BLaER1 treated with 17β-estradiol and CSF1 and Interleukin-3, amounts not matched to agents 10 nM and 100 nM (cell line): ENCODE measurements around the gene PPP4R2.

ENCODE experiments used
- H3K27ac ChIP-seq, 11 experiments: shearing (Covaris generic); formaldehyde crosslinking; 2 replicates each; pipeline ENCODE4 v1.8.1; 2022
- H3K27me3 ChIP-seq, 11 experiments: shearing (Covaris generic); formaldehyde crosslinking; 2 replicates each; pipeline ENCODE4 v1.8.1; 2022
- H3K36me3 ChIP-seq, 11 experiments: shearing (Covaris generic); formaldehyde crosslinking; 2 replicates each; pipeline ENCODE4 v1.8.1; 2022
- H3K4me1 ChIP-seq, 10 experiments: shearing (Covaris generic); formaldehyde crosslinking; 2 replicates each; pipeline ENCODE4 v1.8.1; 2022
- H3K4me2 ChIP-seq, 11 experiments: shearing (Covaris generic); formaldehyde crosslinking; 2 replicates each; pipeline ENCODE4 v1.8.1; 2022
- H3K4me3 ChIP-seq, 10 experiments: shearing (Covaris generic); formaldehyde crosslinking; 2 replicates each; pipeline ENCODE4 v1.8.1; 2022
- H3K9ac ChIP-seq, 11 experiments: shearing (Covaris generic); formaldehyde crosslinking; 2 replicates each; pipeline ENCODE4 v1.8.1; 2022
- H3K9me3 ChIP-seq, 11 experiments: shearing (Covaris generic); formaldehyde crosslinking; replicated peaks in 1 of 11; 2 replicates each; pipeline ENCODE4 v1.8.1; 2022
- H4K20me1 ChIP-seq, 11 experiments: shearing (Covaris generic); formaldehyde crosslinking; 2 replicates each; pipeline ENCODE4 v1.8.1; 2022
- Cebpa-rat ChIP-seq, 11 experiments: shearing (Covaris generic); IDR thresholded peaks; 2 replicates each; pipeline ENCODE4 v1.8.1; 2022

PPP4R2 gene

GRCh38 chr3:73098026-73098425 lies 101.4 kb downstream of the PPP4R2 start:
- Histone ChIP-seq H3K27me3 (no peaks in the 10 kb centered on the region), H3K36me3 (no peaks in the 10 kb centered on the region), H4K20me1 (no peaks in the 10 kb centered on the region), H3K27ac (no peak overlapping the region; a peak in 1 of 22 replicates), H3K4me3 (no peak overlapping the region), H3K9me3 (peaks cover 0 to 4% (median 0%) of the 10 kb centered on the region in 11 experiments; a peak in 3 of 22 replicates), H3K4me2 (peak overlapping the region in 2 of 11 experiments; percentile 23 to 26; a peak in 3 of 22 replicates), H3K9ac (no peak overlapping the region), H3K4me1 (peaks cover 34 to 62% (median 44%) of the 10 kb centered on the region in 10 experiments)
- no peak for TF ChIP-seq Cebpa-rat (IDR thresholded peaks at IDR 0.05)

GRCh38 chr3:73098873-73099272 lies 102.3 kb downstream of the PPP4R2 start:
- Histone ChIP-seq H3K9ac (no peak overlapping the region), H3K4me1 (peaks cover 28 to 55% (median 36%) of the 10 kb centered on the region in 10 experiments), H3K36me3 (no peaks in the 10 kb centered on the region), H3K4me3 (no peak overlapping the region), H3K9me3 (peaks cover 0 to 4% (median 0%) of the 10 kb centered on the region in 11 experiments; a peak in 3 of 22 replicates), H4K20me1 (no peaks in the 10 kb centered on the region), H3K4me2 (peak overlapping the region in 9 of 11 experiments; percentile 3 to 46 (median 26); a peak in 15 of 22 replicates), H3K27me3 (no peaks in the 10 kb centered on the region), H3K27ac (peak overlapping the region in 3 of 11 experiments; percentile 5 to 8 (median 8); a peak in 2 of 22 replicates)
- TF ChIP-seq Cebpa-rat (IDR thresholded peaks at IDR 0.05), result no peak

- H3K27ac ChIP-seq, result peak overlapping the region in 4 of 11 experiments; percentile 20 to 37 (median 30); a peak in 1 of 22 replicates
- H3K36me3 ChIP-seq, result no peaks in the 10 kb centered on the region
- peak overlapping the region in 2 of 11 experiments; percentile 18 to 49; a peak in 2 of 22 replicates for H3K9ac ChIP-seq
- no peak for TF ChIP-seq Cebpa-rat (IDR thresholded peaks at IDR 0.05)
- peaks cover 0 to 4% (median 0%) of the 10 kb centered on the region in 11 experiments; a peak in 3 of 22 replicates for H3K9me3 ChIP-seq
- H3K4me1 ChIP-seq, result peaks cover 7 to 34% (median 16%) of the 10 kb centered on the region in 10 experiments
- H3K4me3 ChIP-seq, result no peak overlapping the region
- no peaks in the 10 kb centered on the region for H3K27me3 ChIP-seq
- H4K20me1 ChIP-seq, result no peaks in the 10 kb centered on the region
- H3K4me2 ChIP-seq, result peak overlapping the region in 5 of 11 experiments; percentile 26 to 44 (median 39); a peak in 5 of 22 replicates
Measured at GRCh38 chr3:73100741-73101559, 104.3 kb downstream of the PPP4R2 start.

GRCh38 chr3:73101881-73102280 lies 105.3 kb downstream of the PPP4R2 start:
- TF ChIP-seq Cebpa-rat (IDR thresholded peaks at IDR 0.05), result no peak
- Histone ChIP-seq H4K20me1 (no peaks in the 10 kb centered on the region), H3K9ac (no peak overlapping the region), H3K27ac (no peak overlapping the region), H3K27me3 (no peaks in the 10 kb centered on the region), H3K4me3 (no peak overlapping the region), H3K9me3 (peaks cover 0 to 4% (median 0%) of the 10 kb centered on the region in 11 experiments; a peak in 3 of 22 replicates), H3K36me3 (no peaks in the 10 kb centered on the region), H3K4me1 (peaks cover 0 to 25% (median 11%) of the 10 kb centered on the region in 10 experiments; a peak in 13 of 20 replicates), H3K4me2 (no peak overlapping the region)

- Histone ChIP-seq H3K27ac (no peak overlapping the region), H3K4me2 (no peak overlapping the region), H4K20me1 (no peaks in the 10 kb centered on the region), H3K36me3 (no peaks in the 10 kb centered on the region; a peak in 1 of 22 replicates), H3K4me3 (no peak overlapping the region), H3K27me3 (no peaks in the 10 kb centered on the region), H3K9ac (no peak overlapping the region), H3K9me3 (peaks cover 0 to 14% (median 0%) of the 10 kb centered on the region in 11 experiments; a peak in 8 of 22 replicates), H3K4me1 (no peaks in the 10 kb centered on the region)
- TF ChIP-seq Cebpa-rat (IDR thresholded peaks at IDR 0.05), result no peak
Measured at GRCh38 chr3:73107215-73107614, 110.6 kb downstream of the PPP4R2 start.

GRCh38 chr3:73107676-73108187 lies 111.1 kb downstream of the PPP4R2 start:
- Histone ChIP-seq H3K9me3 (peaks cover 0 to 14% (median 0%) of the 10 kb centered on the region in 11 experiments; a peak in 8 of 22 replicates), H3K4me2 (no peak overlapping the region), H3K27me3 (no peaks in the 10 kb centered on the region), H4K20me1 (no peaks in the 10 kb centered on the region), H3K27ac (no peak overlapping the region), H3K36me3 (no peaks in the 10 kb centered on the region; a peak in 1 of 22 replicates), H3K9ac (no peak overlapping the region), H3K4me3 (no peak overlapping the region), H3K4me1 (no peaks in the 10 kb centered on the region)
- TF ChIP-seq Cebpa-rat (IDR thresholded peaks at IDR 0.05), result no peak

- Histone ChIP-seq H3K4me1 (no peaks in the 10 kb centered on the region), H3K4me2 (no peak overlapping the region), H3K9ac (no peak overlapping the region), H3K36me3 (no peaks in the 10 kb centered on the region; a peak in 1 of 22 replicates), H3K27me3 (no peaks in the 10 kb centered on the region), H4K20me1 (no peaks in the 10 kb centered on the region), H3K9me3 (peaks cover 0 to 14% (median 0%) of the 10 kb centered on the region in 11 experiments; a peak in 8 of 22 replicates), H3K27ac (no peak overlapping the region), H3K4me3 (no peak overlapping the region)
- TF ChIP-seq Cebpa-rat (IDR thresholded peaks at IDR 0.05), result no peak
Measured at GRCh38 chr3:73108750-73109149, 112.1 kb downstream of the PPP4R2 start.

- Histone ChIP-seq H3K27me3 (no peaks in the 10 kb centered on the region), H4K20me1 (no peaks in the 10 kb centered on the region), H3K9me3 (peaks cover 0 to 14% (median 0%) of the 10 kb centered on the region in 11 experiments; a peak in 8 of 22 replicates), H3K4me3 (no peak overlapping the region), H3K36me3 (no peaks in the 10 kb centered on the region; a peak in 1 of 22 replicates), H3K4me1 (peaks cover 0 to 10% (median 1%) of the 10 kb centered on the region in 10 experiments; a peak in 11 of 20 replicates), H3K27ac (no peak overlapping the region), H3K4me2 (no peak overlapping the region), H3K9ac (no peak overlapping the region)
- TF ChIP-seq Cebpa-rat (IDR thresholded peaks at IDR 0.05), result no peak
Measured at GRCh38 chr3:73110530-73110929, 113.9 kb downstream of the PPP4R2 start.

GRCh38 chr3:73114711-73115110 lies 118.1 kb downstream of the PPP4R2 start:
- peaks cover 0 to 14% (median 3%) of the 10 kb centered on the region in 10 experiments; a peak in 11 of 20 replicates for H3K4me1 ChIP-seq
- H3K4me2 ChIP-seq, result peak overlapping the region in 4 of 11 experiments; percentile 5 to 33 (median 14); a peak in 3 of 22 replicates
- no peak overlapping the region for H3K27ac ChIP-seq
- no peak overlapping the region for H3K9ac ChIP-seq
- H3K27me3 ChIP-seq, result no peaks in the 10 kb centered on the region
- no peak overlapping the region for H3K4me3 ChIP-seq
- TF ChIP-seq Cebpa-rat (IDR thresholded peaks at IDR 0.05), result no peak
- H4K20me1 ChIP-seq, result no peaks in the 10 kb centered on the region
- no peaks in the 10 kb centered on the region; a peak in 1 of 22 replicates for H3K36me3 ChIP-seq
- H3K9me3 ChIP-seq, result peaks cover 0 to 13% (median 0%) of the 10 kb centered on the region in 11 experiments; a peak in 8 of 22 replicates
